GM21423 (cell line): ENCODE measurements around the gene PIK3C2G.

Experiments
- ATAC-seq: cut with Tn5 transposase; IDR thresholded peaks from one replicate; pipeline ENCODE4 v1.9.1; 2021; ENCODE audit warnings: mild to moderate bottlenecking, moderate library complexity; ENCODE audit not compliant: unreplicated experiment

PIK3C2G gene

DNA sequence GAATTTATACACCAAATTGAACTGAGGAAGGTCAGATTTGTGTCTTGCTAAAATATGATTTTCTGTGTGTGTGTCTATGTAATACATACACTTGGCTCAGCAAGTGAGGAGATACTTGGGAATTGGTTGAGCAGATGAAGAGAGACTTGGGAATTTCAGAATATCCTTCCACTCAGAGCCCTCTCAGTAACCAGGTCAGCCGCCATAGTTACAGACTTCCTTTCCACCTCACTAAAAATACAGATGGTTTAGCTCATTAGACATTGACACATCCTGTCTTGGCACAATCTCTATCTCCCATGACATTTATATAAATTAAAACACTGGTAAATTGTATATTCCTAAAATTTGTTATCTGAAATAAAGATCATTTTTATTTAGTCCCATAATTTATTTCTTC lies 15.9 kb downstream of the PIK3C2G start:
- no peak for ATAC-seq

DNA sequence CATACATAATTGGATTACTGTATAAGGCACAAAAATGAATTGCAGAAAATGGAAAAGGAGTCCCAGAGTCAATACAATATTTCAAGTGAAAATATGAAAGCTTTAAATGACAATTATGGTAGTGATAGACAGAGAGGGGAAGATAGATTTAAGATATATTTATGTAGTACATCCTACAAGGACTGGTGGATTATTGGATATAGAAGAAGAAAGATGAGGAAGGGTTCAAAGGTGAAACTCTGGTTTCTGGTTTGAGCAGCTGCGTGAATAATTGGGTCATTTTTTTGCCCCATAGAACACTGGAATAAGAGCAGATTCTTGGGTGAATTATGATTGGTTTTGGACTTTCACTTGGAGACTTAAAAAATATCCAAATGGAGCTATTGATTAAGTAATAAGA lies 19.4 kb downstream of the PIK3C2G start:
- no peak for ATAC-seq

DNA sequence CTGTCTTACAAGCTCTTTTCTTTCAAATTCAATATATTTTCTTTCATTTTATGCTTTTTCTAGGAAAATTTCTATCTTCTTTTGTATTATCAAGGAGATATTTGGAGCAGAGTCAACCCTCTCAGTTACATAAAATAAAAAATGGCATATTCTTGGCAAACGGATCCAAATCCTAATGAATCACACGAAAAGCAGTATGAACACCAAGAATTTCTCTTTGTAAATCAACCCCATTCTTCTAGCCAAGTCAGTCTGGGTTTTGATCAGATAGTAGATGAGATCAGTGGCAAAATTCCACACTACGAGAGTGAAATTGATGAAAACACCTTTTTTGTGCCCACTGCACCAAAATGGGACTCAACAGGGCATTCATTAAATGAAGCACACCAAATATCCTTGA lies 20.6 kb downstream of the PIK3C2G start:
- ATAC-seq: no peak

DNA sequence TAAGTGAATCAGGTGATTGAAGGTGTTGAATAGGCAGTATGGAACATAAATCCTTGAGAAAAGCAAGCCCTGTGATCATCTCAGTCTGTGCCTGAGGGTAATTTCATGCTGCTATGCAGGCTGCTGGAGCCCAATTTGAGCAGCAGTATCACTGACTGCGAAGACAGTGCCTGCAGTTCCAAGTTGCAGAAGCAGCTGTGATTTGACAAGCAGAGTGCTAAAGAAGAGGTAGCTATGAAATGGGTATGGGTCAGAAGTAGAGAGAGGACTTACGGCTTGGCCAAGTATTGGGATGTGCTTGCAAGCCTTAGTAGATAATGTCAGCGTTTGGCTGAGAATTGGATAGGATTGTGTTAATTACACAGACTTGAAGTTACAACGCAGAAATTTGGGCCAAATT lies 22.5 kb downstream of the PIK3C2G start:
- ATAC-seq: no peak

DNA sequence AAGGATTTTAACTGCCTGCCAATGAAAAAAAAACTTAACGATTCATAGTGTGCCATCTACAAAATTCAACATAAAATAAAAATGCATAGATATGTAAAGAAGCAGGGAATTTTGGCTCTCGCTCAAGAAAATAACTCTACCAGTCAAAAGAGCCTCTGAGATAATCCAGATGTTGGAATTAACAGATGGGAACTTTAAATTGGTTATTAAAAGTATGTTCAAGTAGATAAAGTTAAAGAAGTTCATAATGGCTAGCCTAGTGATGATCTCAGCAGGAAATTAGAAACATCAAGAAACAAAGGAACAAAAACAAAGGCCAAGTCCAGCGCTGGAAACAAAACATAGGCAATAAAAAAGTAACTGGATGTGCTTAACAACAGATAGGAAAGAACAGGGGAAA lies 23.1 kb downstream of the PIK3C2G start:
- no peak for ATAC-seq

GRCh38 chr12:18285161-18285560 lies 23.8 kb downstream of the PIK3C2G start:
- no peak for ATAC-seq

DNA sequence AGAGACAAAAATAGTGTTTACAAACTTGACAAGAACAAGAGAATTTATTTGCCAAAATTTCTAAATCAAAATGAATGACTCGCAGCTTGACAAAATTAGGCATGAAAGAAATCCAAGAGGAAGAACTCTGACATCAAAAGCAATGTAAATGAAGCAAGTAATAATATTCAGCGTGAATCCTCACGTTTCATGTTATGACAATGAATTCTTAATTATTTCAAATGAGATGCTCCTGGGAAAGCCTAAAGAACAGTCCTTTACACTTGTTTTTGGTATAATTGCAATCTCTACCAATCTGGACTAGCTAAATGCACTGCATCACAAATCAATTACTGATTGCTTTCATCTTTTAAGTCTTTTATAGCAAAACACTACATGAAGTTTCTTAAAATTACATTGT lies 29.1 kb downstream of the PIK3C2G start:
- no peak for ATAC-seq

- ATAC-seq: no peak
Observed at GRCh38 chr12:18294889-18295288, 33.6 kb downstream of the PIK3C2G start.

GRCh38 chr12:18296201-18296908 lies 35.0 kb downstream of the PIK3C2G start:
- ATAC-seq: no peak

- ATAC-seq: no peak
Observed at GRCh38 chr12:18296909-18297280, 35.6 kb downstream of the PIK3C2G start.

DNA sequence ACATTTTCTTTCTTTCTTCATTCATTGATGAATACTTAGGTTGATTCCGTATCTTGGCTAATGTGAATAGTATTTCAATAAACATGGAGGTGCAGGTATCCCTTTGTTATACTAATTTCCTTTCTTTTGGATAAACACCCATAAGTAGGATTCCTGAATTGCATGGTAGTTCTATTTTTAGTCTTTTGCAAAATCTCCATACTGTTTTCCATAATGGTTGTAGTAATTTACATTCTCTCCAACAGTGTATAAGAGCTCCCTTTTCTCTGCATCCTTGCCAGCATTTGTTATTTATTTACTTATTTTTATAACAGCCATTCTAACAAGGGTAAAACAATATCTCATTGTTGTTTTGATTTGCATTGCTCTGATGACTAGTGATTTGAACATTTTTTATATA lies 36.6 kb downstream of the PIK3C2G start:
- ATAC-seq: no peak

DNA sequence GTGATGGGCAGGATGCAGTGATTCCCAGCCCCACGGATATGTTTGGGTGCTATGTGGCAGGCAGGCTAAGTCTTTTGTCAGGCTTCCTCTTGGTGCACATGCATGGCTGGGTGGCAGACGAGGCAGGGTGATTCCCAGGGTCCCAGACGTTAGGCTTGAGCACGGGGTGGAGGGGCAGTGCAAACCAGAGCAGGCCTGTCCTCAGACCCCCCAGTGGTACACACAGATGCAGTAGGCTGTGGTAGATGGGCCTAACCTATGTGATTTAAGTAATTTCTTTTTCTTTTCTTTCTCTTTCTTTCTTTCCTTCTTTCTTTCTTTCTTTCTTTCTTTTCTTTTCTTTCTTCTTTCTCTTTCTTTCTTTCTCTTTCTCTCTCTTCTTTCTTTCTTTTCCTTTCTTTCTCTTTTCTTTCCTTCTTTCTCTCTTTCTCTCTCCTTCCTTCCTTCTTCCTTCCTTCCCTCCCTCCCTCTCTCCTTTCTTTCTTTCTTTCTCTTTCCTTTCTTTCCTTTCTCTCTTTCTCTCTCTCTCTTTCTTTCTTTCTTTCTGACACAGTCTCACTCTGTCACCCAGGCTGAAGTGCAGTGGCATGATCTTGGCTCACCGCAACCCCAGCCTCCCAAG lies 41.6 kb downstream of the PIK3C2G start:
- ATAC-seq: no peak

DNA sequence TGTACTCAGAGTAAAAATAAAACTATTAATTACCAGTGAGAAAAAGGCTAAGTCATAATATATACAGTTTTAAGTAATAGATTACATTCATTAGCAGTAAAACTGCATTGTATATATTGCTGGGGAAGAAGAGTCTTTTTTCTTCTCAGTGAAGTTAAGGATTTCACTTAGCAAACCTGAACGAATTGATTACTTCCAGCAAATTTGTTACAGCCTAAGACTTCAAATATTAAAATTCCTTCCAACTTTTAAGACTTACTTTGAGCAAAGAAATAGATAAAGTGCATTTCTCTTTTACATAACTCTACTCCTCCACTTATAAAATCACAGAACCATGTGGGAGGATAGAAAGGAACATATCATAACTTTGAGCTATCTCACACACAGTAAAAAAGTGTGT lies 43.3 kb downstream of the PIK3C2G start:
- no peak for ATAC-seq

- no peak for ATAC-seq
Observed at GRCh38 chr12:18306311-18306710, 45.0 kb downstream of the PIK3C2G start.

DNA sequence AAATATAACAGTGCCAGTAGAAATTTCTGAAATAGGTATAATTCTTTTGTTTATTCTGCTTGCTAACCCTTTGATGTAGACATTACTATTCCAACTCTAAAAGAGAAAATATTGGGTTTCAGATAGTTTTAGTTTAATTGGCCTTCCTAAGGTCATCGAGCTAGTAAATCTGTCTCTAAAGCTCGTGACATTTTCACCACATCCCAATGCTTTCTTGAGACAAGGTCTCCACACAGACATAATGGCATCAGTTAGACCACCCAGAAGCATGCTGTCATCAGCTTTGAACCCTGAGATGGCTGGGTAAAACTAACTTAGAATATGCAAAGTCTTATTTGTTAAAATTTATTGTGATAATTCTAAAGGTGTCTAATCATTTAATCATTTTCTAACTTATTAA lies 52.0 kb downstream of the PIK3C2G start:
- ATAC-seq: no peak

DNA sequence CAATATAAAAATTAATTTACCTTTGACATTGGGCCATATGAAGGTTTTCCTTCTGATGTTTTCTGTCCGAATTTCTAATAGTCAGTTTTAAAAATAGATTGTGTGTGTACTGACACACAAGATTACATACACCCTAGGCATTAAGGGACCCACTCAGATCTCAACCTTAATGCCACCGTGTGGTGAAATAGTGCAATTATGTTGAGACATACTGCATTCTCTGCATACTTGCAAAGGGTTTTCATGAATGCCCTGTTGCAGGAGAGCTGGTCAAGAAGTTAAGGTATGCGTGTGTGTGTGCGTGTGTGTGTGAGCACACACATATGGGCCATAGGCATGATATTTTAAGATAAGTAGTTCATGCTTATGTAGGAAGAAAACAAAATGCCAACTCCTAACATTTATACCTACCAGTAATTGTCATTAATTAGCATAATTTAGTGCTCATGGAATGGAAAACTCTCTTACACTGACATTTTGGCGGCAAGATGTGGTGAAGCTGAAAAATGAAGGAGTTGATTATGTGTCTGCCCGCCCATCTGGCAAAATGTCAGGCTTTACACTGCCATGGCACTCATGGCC lies 58.8 kb downstream of the PIK3C2G start:
- ATAC-seq: no peak

GRCh38 chr12:18320976-18321375 lies 59.7 kb downstream of the PIK3C2G start:
- no peak for ATAC-seq

- ATAC-seq: no peak
Observed at GRCh38 chr12:18323159-18323558, 61.8 kb downstream of the PIK3C2G start.

DNA sequence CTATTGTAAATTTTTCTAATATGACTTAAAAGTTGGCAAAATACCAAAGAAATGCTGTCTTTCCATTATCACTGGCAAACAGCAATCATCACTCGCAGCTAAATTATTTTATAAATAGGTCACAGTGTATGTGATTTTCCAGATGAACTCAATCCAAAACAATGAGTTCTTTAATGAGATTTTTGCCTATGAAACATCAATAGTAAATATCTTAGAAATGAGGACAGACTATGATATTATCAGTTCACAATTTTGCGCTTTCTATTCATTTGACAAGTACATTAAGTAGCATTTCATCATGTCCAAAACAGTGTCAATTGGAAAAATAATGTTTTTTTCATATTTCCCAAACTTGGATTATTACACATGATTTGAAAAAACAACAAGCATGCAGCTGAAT lies 65.7 kb downstream of the PIK3C2G start:
- ATAC-seq: no peak

GRCh38 chr12:18332173-18332572 lies 70.9 kb downstream of the PIK3C2G start:
- ATAC-seq: no peak

GRCh38 chr12:18339633-18340032 lies 78.3 kb downstream of the PIK3C2G start:
- ATAC-seq: no peak

DNA sequence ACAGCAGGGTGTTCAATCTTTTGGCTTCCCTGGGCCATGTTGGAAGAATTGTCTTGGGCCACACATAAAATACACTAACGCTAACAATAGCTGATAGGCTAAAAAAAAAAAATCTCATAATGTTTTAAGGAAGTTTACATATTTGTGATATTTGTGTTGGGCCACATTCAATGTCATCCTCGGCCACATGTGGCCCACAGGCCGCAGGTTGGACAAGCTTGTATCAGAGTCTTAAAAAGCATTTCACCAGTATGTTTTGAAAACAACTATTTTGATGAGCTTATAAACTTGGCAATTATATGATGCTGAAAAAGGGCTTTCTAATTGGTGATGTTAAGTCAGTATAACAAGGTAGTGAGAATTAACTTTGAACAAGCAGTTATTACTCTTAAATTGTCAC lies 78.9 kb downstream of the PIK3C2G start:
- no peak for ATAC-seq

DNA sequence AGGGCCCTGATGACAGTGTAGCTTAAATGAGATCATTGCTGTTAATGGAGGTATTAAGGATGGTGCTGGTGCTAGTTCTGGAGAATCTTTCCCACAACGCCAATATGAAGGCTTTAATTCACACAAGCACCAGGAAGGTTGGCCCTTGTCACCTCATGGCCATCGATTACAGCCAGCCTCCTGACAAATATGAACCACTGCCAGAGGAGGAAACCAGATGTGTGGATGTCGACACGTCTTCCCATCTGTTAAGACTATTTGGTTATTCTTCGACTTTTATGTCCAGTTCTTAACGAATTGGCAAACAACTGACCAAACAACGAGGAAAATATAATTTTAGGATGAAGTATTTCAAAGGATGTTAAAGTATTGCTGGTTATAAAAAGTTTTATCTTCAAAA lies 79.5 kb downstream of the PIK3C2G start:
- no peak for ATAC-seq
